Anterior cingulate cortex (tissue), 58 donors: ENCODE data around the gene ANKH.
"Not testable (repeated sequence)": the region's sequence is repeated elsewhere in the genome, so short reads cannot be mapped to it uniquely, and the experiment has no call there.

Experiments
- DNase-seq, 58 donors: peaks; one replicate each; lab custom pipeline; 2025; lab: John Stamatoyannopoulos, UW

The ANKH gene

GRCh38 chr5:14834062-14834461 lies 37.5 kb downstream of the ANKH start:
- DNase-seq: no peak

GRCh38 chr5:14831006-14831338 lies 40.6 kb downstream of the ANKH start:
- no peak for DNase-seq

GRCh38 chr5:14830210-14831005 lies 41.2 kb downstream of the ANKH start:
- no peak for DNase-seq

GRCh38 chr5:14829396-14829795 lies 42.2 kb downstream of the ANKH start:
- DNase-seq: no peak

GRCh38 chr5:14826714-14827113 lies 44.9 kb downstream of the ANKH start:
- no peak for DNase-seq

GRCh38 chr5:14825977-14826376 lies 45.6 kb downstream of the ANKH start:
- no peak for DNase-seq

- DNase-seq: no peak
Observed at GRCh38 chr5:14824499-14824898, 47.1 kb downstream of the ANKH start.

- DNase-seq: peak in 1 of 58 donors; percentile 27
Observed at GRCh38 chr5:14821100-14821845, 50.3 kb downstream of the ANKH start.

GRCh38 chr5:14818931-14819790 lies 52.4 kb downstream of the ANKH start:
- no peak for DNase-seq

- DNase-seq: not testable (repeated sequence)
Observed at GRCh38 chr5:14817762-14818136, 53.8 kb downstream of the ANKH start.

- DNase-seq: peak in 17 of 58 donors; percentile 11 to 67 (median 31)
Observed at GRCh38 chr5:14816999-14817761, 54.4 kb downstream of the ANKH start.

GRCh38 chr5:14816374-14816998 lies 55.1 kb downstream of the ANKH start:
- DNase-seq: no peak

- no peak for DNase-seq
Observed at GRCh38 chr5:14813747-14814146, 57.8 kb downstream of the ANKH start.

GRCh38 chr5:14812166-14812565 lies 59.4 kb downstream of the ANKH start:
- no peak for DNase-seq

GRCh38 chr5:14810928-14811572 lies 60.5 kb downstream of the ANKH start:
- DNase-seq: peak in 10 of 58 donors; percentile 15 to 48 (median 28)

GRCh38 chr5:14810282-14810681 lies 61.3 kb downstream of the ANKH start:
- no peak for DNase-seq

GRCh38 chr5:14809369-14810155 lies 62.0 kb downstream of the ANKH start:
- DNase-seq: peak in 40 of 58 donors; percentile 13 to 81 (median 44)

GRCh38 chr5:14807471-14807870 lies 64.1 kb downstream of the ANKH start:
- DNase-seq: no peak
